CD4-positive, alpha-beta T cell (primary cell): ENCODE data around the gene CDH13. TPM values are rescaled to one million over a fixed set of nuclear protein-coding genes. Genes with fewer than 3 reads are reported as not detected.

Experiments used
- ATAC-seq: fragments of 200-7000 bp; cut with Tn5 transposase; one replicate; pipeline ENCODE4 v1.10.0; 2022; ENCODE audit warnings: mild to moderate bottlenecking; ENCODE audit not compliant: poor library complexity
- CTCF ChIA-PET: fragments of 350-600 bp; sonication (Branson Sonifier 250); formaldehyde crosslinking; loops from one replicate; lab custom pipeline; 2021; ENCODE audit warnings: antibody characterized with exemption, inconsistent platforms; lab: Charles Lee
- POLR2A ChIA-PET: fragments of 350-600 bp; sonication (Branson Sonifier 250); formaldehyde crosslinking; loops from one replicate; lab custom pipeline; 2021; ENCODE audit warnings: antibody characterized with exemption, inconsistent platforms; lab: Charles Lee
- DNase-seq, 14 experiments: peaks; one replicate each; pipeline ENCODE4 v3.0.0-alpha.2; 2013 to 2020; ENCODE audit warnings: mixed read lengths in 2 of 14
- H3K27ac ChIP-seq, 2 donors: one replicate each; pipeline versions ENCODE4 v1.5.1 to v1.7.0; 2013; ENCODE audit warnings: low read length in 2 of 2, low read depth in 1 of 2, mild to moderate bottlenecking in 1 of 2
- H3K27me3 ChIP-seq, 2 experiments: 1 replicate in 1 of 2; 2 replicates in 1 of 2; pipeline versions ENCODE4 v1.6.1 to v1.7.0; 2013; ENCODE audit warnings: low read length in 2 of 2, control low read depth in 1 of 2, mild to moderate bottlenecking in 1 of 2, moderate library complexity in 1 of 2; ENCODE audit not compliant: insufficient read depth in 2 of 2, control insufficient read depth in 1 of 2
- H3K36me3 ChIP-seq: one replicate; pipeline ENCODE4 v1.6.1; 2013; ENCODE audit warnings: low read length, control low read depth; ENCODE audit not compliant: insufficient read depth
- H3K4me1 ChIP-seq: one replicate; pipeline ENCODE4 v1.6.1; 2013; ENCODE audit warnings: low read length, control low read depth; ENCODE audit not compliant: insufficient read depth
- H3K4me3 ChIP-seq: one replicate; pipeline ENCODE4 v1.5.1; 2013; ENCODE audit warnings: mild to moderate bottlenecking, low read length, moderate library complexity
- H3K9me3 ChIP-seq, 2 experiments: 1 replicate in 1 of 2; 2 replicates in 1 of 2; pipeline versions ENCODE4 v1.6.1 to v1.7.0; 2013; ENCODE audit warnings: low read length in 2 of 2, mild to moderate bottlenecking in 2 of 2, control low read depth in 1 of 2, moderate library complexity in 1 of 2; ENCODE audit not compliant: control insufficient read depth in 1 of 2, insufficient read depth in 1 of 2
- H3K27ac Mint-ChIP-seq: one replicate; pipeline ENCODE4 v1.8.0; 2020; ENCODE audit warnings: mixed read lengths
- H3K27me3 Mint-ChIP-seq: one replicate; pipeline ENCODE4 v1.8.0; 2021; ENCODE audit warnings: mixed read lengths
- H3K36me3 Mint-ChIP-seq: one replicate; pipeline ENCODE4 v1.8.0; 2021; ENCODE audit warnings: low read depth, mixed read lengths
- H3K4me1 Mint-ChIP-seq: one replicate; pipeline ENCODE4 v1.8.0; 2021; ENCODE audit warnings: low read depth, mixed read lengths
- H3K4me3 Mint-ChIP-seq: one replicate; pipeline ENCODE4 v1.8.0; 2020; ENCODE audit warnings: mild to moderate bottlenecking, mixed read lengths
- H3K9me3 Mint-ChIP-seq: one replicate; pipeline ENCODE4 v1.8.0; 2020; ENCODE audit warnings: mixed read lengths
- intact Hi-C, 2 experiments: fragments of 100-400 bp; cut with DNase I in 1 of 2; cut with micrococcal nuclease in 1 of 2; formaldehyde crosslinking; loops; one replicate each; pipeline versions ENCODE4 v1.15.1 to v1.9.0; 2023 to 2025; cut with DNase I, micrococcal nuclease
- total RNA-seq, 174 experiments: library from RNA in 2 of 174; stranded (reverse) in 2 of 174; gene quantifications; one replicate each; pipeline ENCODE4 v1.2.3 and lab custom pipeline; 2021 to 2026
- TF ChIP-seq, protein P1 (sequence below): fragments of 200-600 bp; IDR thresholded peaks from one replicate; pipeline ENCODE4 v1.8.0; 2022; ENCODE audit warnings: antibody characterized with exemption, mild to moderate bottlenecking

CDH13 gene
- total RNA-seq, 2 experiments from 2014 or later, result not detected

DNA sequence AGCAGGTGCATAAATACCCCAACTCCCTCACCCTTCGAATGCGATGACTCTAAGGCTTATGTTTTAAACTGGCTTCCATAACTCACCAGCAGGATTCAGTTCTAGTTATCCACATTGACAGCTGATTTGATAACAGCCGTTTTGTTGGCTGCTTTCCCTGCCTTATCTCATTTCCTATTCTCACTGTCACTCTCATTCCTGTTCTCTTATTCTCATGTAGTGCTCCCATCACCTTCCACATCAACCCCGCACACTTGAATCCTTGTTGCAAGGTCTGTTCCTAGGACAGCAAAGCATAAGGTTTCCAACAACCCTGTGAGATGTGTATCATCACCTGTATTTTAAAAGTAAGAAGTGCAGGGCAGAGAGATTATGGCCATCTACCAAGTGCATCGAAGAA lies 344.4 kb downstream of the CDH13 start:
- Mint-ChIP-seq H3K4me1 (no peaks in the 10 kb centered on the region), H3K27me3 (no peaks in the 10 kb centered on the region), H3K36me3 (no peaks in the 10 kb centered on the region), H3K9me3 (no peaks in the 10 kb centered on the region), H3K27ac (no peak overlapping the region), H3K4me3 (no peak overlapping the region)
- Histone ChIP-seq H3K9me3 (no peaks in the 10 kb centered on the region), H3K36me3 (no peaks in the 10 kb centered on the region), H3K4me1 (no peaks in the 10 kb centered on the region), H3K4me3 (no peak overlapping the region), H3K27ac (no peak overlapping the region), H3K27me3 (no peaks in the 10 kb centered on the region)
- TF ChIP-seq, protein P1, sequence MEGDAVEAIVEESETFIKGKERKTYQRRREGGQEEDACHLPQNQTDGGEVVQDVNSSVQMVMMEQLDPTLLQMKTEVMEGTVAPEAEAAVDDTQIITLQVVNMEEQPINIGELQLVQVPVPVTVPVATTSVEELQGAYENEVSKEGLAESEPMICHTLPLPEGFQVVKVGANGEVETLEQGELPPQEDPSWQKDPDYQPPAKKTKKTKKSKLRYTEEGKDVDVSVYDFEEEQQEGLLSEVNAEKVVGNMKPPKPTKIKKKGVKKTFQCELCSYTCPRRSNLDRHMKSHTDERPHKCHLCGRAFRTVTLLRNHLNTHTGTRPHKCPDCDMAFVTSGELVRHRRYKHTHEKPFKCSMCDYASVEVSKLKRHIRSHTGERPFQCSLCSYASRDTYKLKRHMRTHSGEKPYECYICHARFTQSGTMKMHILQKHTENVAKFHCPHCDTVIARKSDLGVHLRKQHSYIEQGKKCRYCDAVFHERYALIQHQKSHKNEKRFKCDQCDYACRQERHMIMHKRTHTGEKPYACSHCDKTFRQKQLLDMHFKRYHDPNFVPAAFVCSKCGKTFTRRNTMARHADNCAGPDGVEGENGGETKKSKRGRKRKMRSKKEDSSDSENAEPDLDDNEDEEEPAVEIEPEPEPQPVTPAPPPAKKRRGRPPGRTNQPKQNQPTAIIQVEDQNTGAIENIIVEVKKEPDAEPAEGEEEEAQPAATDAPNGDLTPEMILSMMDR, result no peak
- ChIA-PET CTCF (no interaction called here), POLR2A (no interaction called here)
- ATAC-seq, result no peak
- no peak for DNase-seq
- intact Hi-C loops, result no loop called here

DNA sequence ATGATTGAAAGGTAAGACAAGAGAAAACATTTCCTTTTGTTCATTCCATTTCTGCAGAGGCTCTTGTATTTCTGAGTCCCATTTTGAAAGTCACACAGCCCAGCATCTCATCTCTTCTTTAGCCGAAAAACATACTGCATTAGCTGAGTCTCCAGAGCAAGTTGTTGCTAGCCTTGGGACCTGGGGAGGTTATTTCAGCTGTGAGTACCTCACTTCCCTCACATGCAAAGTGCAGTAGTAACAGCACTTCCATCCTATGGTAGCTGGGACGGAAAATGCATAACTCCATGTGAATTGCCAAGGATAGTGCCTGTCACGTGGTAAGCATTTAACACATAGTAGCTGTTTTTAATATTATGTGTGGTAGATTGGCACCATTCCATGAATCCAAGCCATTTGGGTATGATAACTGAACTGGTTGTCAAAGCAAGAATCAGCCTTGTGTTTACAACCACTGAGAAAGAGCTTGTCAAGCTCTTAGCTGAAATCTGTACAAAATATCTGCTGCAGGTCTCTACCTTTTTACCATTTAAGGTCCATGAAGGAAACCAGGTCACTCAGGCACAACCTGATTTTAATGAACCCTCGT lies 345.7 kb downstream of the CDH13 start:
- Mint-ChIP-seq H3K27me3 (no peaks in the 10 kb centered on the region), H3K36me3 (no peaks in the 10 kb centered on the region), H3K4me1 (no peaks in the 10 kb centered on the region), H3K9me3 (no peaks in the 10 kb centered on the region), H3K4me3 (no peak overlapping the region), H3K27ac (no peak overlapping the region)
- ATAC-seq (no peak), DNase-seq (no peak)
- H3K4me1 ChIP-seq, result no peaks in the 10 kb centered on the region
- TF ChIP-seq, protein P1, result no peak
- intact Hi-C loops, result no loop called here
- ChIA-PET POLR2A (no interaction called here), CTCF (no interaction called here)
- no peak overlapping the region for H3K4me3 ChIP-seq
- H3K27ac ChIP-seq, result no peak overlapping the region
- no peaks in the 10 kb centered on the region for H3K9me3 ChIP-seq
- no peaks in the 10 kb centered on the region for H3K27me3 ChIP-seq
- no peaks in the 10 kb centered on the region for H3K36me3 ChIP-seq

DNA sequence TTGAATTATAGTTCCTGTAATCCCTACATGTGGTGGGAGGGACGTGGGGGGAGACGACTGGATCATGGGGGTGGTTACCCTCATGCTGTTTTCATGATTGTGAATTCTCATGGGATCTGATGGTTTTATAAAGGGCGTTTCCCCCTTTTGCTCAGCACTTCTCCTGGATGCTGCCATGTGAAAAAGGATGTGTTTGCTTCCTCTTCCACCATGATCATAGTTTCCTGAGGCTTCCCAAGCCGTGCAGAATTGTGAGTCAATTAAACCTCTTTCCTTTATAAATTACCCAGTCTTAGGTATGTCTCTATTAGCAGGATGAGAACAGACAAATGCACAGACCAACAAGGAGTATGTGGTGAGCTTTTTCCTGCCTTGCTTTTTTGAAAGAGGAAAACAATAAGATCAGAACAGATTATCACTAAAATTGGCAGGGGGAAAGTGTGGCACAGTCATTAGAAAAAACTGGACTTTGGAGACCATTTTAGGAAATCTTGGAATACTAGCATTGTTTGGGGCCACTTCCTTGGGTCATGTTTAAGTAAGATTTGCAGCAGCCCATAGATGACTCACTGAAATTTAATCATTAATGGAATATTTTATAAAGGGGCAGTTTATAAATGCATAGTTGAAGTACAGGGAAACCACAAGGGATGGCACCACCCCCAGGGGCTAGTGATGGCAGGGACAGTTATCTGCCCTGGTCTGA lies 352.8 kb downstream of the CDH13 start:
- H3K36me3 Mint-ChIP-seq, result no peaks in the 10 kb centered on the region
- DNase-seq (no peak), ATAC-seq (no peak)
- intact Hi-C loops, result no loop called here
- no peaks in the 10 kb centered on the region for H3K4me1 Mint-ChIP-seq
- no peak overlapping the region for H3K27ac ChIP-seq
- no peaks in the 10 kb centered on the region for H3K9me3 ChIP-seq
- TF ChIP-seq, protein P1, result no peak
- no peaks in the 10 kb centered on the region for H3K4me1 ChIP-seq
- CTCF ChIA-PET, result no interaction called here
- no peak overlapping the region for H3K27ac Mint-ChIP-seq
- H3K27me3 ChIP-seq, result no peaks in the 10 kb centered on the region
- H3K36me3 ChIP-seq, result no peaks in the 10 kb centered on the region
- H3K27me3 Mint-ChIP-seq, result no peaks in the 10 kb centered on the region
- H3K4me3 Mint-ChIP-seq, result no peak overlapping the region
- POLR2A ChIA-PET, result no interaction called here
- H3K9me3 Mint-ChIP-seq, result peaks cover 2% of the 10 kb centered on the region
- no peak overlapping the region for H3K4me3 ChIP-seq
